HEK293 (cell line): Measurements from ENCODE around the gene LIG3.
A peak's percentile ranks its signal among the peaks of the same experiment; 100 is the strongest.

Experiments used
- CTCF ChIA-PET: fragments of 350-600 bp; formaldehyde crosslinking; extraction: SDS; loops from one replicate; lab custom pipeline; 2021; ENCODE audit warnings: antibody characterized with exemption; lab: Yijun Ruan, JAX
- POLR2A ChIA-PET: fragments of 300-600 bp; formaldehyde crosslinking; extraction: SDS; loops from one replicate; lab custom pipeline; 2020; ENCODE audit warnings: antibody characterized with exemption, inconsistent platforms; lab: Yijun Ruan, JAX
- H3K27ac ChIP-seq: fragments of 200-500 bp; sonication (Bioruptor generic); 2 replicates; pipeline ENCODE4 v1.5.1; 2014; ENCODE audit warnings: low read depth, low read length, control low read depth, inconsistent platforms; ENCODE audit errors: extremely low read depth
- H3K36me3 ChIP-seq, 2 experiments: fragments of 200-500 bp in 1 of 2; sonication (Bioruptor generic) in 1 of 2; 1 replicate in 1 of 2; 2 replicates in 1 of 2; pipeline ENCODE4 v1.5.1; 2014 to 2017; ENCODE audit warnings: inconsistent platforms in 2 of 2, low read length in 2 of 2; ENCODE audit not compliant: control insufficient read depth in 2 of 2, insufficient read depth in 1 of 2
- H3K4me1 ChIP-seq: fragments of 200-500 bp; sonication (Bioruptor generic); 2 replicates; pipeline ENCODE4 v1.5.1; 2014; ENCODE audit warnings: mild to moderate bottlenecking, low read length, inconsistent platforms; ENCODE audit not compliant: control insufficient read depth, insufficient read depth
- H3K4me3 ChIP-seq: 2 replicates; pipeline ENCODE4 v1.5.1; 2011; ENCODE audit warnings: low read depth, mild to moderate bottlenecking, control low read depth, low read length, moderate library complexity
- H3K9me3 ChIP-seq: fragments of 200-500 bp; sonication (Bioruptor generic); 2 replicates; pipeline ENCODE4 v1.5.1; 2014; ENCODE audit warnings: low read depth, low read length, inconsistent platforms; ENCODE audit not compliant: control insufficient read depth, insufficient read depth
- BCL11B ChIP-seq: fragments of 450-650 bp; formaldehyde crosslinking; IDR thresholded peaks from 2 replicates; pipeline ENCODE4 v1.5.1; 2016; ENCODE audit warnings: low read depth, missing biosample characterization, missing genetic modification characterization
- KLF16 ChIP-seq: fragments of 450-650 bp; formaldehyde crosslinking; IDR thresholded peaks from 2 replicates; pipeline ENCODE4 v1.5.1; 2017; ENCODE audit warnings: missing biosample characterization, missing genetic modification characterization
- MZF1 ChIP-seq: fragments of 450-650 bp; formaldehyde crosslinking; IDR thresholded peaks from 2 replicates; pipeline ENCODE4 v1.5.1; 2017; ENCODE audit warnings: missing biosample characterization, missing genetic modification characterization, borderline replicate concordance
- SCRT1 ChIP-seq: fragments of 450-650 bp; formaldehyde crosslinking; IDR thresholded peaks from 2 replicates; pipeline ENCODE4 v1.5.1; 2016; ENCODE audit warnings: missing biosample characterization, missing genetic modification characterization, borderline replicate concordance
- SP3 ChIP-seq: fragments of 450-650 bp; formaldehyde crosslinking; IDR thresholded peaks from 2 replicates; pipeline ENCODE4 v1.5.1; 2016; ENCODE audit warnings: missing biosample characterization, missing genetic modification characterization
- ZBTB6 ChIP-seq: fragments of 450-650 bp; formaldehyde crosslinking; IDR thresholded peaks from 2 replicates; pipeline ENCODE4 v1.5.1; 2017; ENCODE audit warnings: missing biosample characterization, missing genetic modification characterization
- ZNF121 ChIP-seq: fragments of 450-650 bp; formaldehyde crosslinking; IDR thresholded peaks from 2 replicates; pipeline ENCODE4 v1.5.1; 2016; ENCODE audit warnings: missing biosample characterization, missing genetic modification characterization
- ZNF18 ChIP-seq: fragments of 450-650 bp; formaldehyde crosslinking; IDR thresholded peaks from 2 replicates; pipeline ENCODE4 v1.5.1; 2016; ENCODE audit warnings: missing biosample characterization, missing genetic modification characterization
- ZNF221 ChIP-seq: fragments of 450-650 bp; formaldehyde crosslinking; IDR thresholded peaks from 2 replicates; pipeline ENCODE4 v1.5.1; 2017; ENCODE audit warnings: missing biosample characterization, missing genetic modification characterization, borderline replicate concordance
- ZNF274 ChIP-seq, 2 experiments: fragments of 200-500 bp in 1 of 2; fragments of 450-650 bp in 1 of 2; sonication (Bioruptor generic) in 1 of 2; formaldehyde crosslinking in 1 of 2; IDR thresholded peaks; 2 replicates each; pipeline versions ENCODE4 v1.5.1 to v1.6.1; 2014 to 2016; ENCODE audit warnings: borderline replicate concordance in 1 of 2, inconsistent platforms in 1 of 2, low read length in 1 of 2, missing biosample characterization in 1 of 2, missing genetic modification characterization in 1 of 2
- ZNF335 ChIP-seq: fragments of 450-650 bp; formaldehyde crosslinking; conservative IDR thresholded peaks from 2 replicates; pipeline ENCODE4 v1.5.1; 2016; ENCODE audit warnings: missing biosample characterization, missing genetic modification characterization
- ZNF423 ChIP-seq: fragments of 450-650 bp; formaldehyde crosslinking; IDR thresholded peaks from 2 replicates; pipeline ENCODE4 v1.5.1; 2016; ENCODE audit warnings: missing biosample characterization, missing genetic modification characterization
- ZNF473 ChIP-seq: fragments of 450-650 bp; formaldehyde crosslinking; IDR thresholded peaks from 2 replicates; pipeline ENCODE4 v1.5.1; 2017; ENCODE audit warnings: missing biosample characterization, missing genetic modification characterization
- ZNF48 ChIP-seq: fragments of 450-650 bp; formaldehyde crosslinking; IDR thresholded peaks from 2 replicates; pipeline ENCODE4 v1.5.1; 2016; ENCODE audit warnings: missing biosample characterization, missing genetic modification characterization
- ZNF501 ChIP-seq: fragments of 450-650 bp; formaldehyde crosslinking; IDR thresholded peaks from 2 replicates; pipeline ENCODE4 v1.5.1; 2016; ENCODE audit warnings: missing biosample characterization, missing genetic modification characterization
- ZNF510 ChIP-seq: fragments of 450-650 bp; formaldehyde crosslinking; IDR thresholded peaks from 2 replicates; pipeline ENCODE4 v1.5.1; 2018; ENCODE audit warnings: mild to moderate bottlenecking, missing genetic modification characterization, missing biosample characterization; ENCODE audit not compliant: insufficient replicate concordance
- ZNF585B ChIP-seq: fragments of 450-650 bp; formaldehyde crosslinking; IDR thresholded peaks from 2 replicates; pipeline ENCODE4 v1.5.1; 2016; ENCODE audit warnings: missing biosample characterization, missing genetic modification characterization
- ZNF747 ChIP-seq: fragments of 450-650 bp; formaldehyde crosslinking; IDR thresholded peaks from 2 replicates; pipeline ENCODE4 v1.5.1; 2016; ENCODE audit warnings: missing biosample characterization, missing genetic modification characterization
- ZXDB ChIP-seq: fragments of 450-650 bp; formaldehyde crosslinking; IDR thresholded peaks from 2 replicates; pipeline ENCODE4 v1.5.1; 2016; ENCODE audit warnings: missing biosample characterization, missing genetic modification characterization
- TF ChIP-seq, protein P1 (sequence below): fragments of 450-650 bp; formaldehyde crosslinking; IDR thresholded peaks from 2 replicates; pipeline ENCODE4 v1.5.1; 2016; ENCODE audit warnings: missing biosample characterization, missing genetic modification characterization
- TF ChIP-seq, protein P2 (sequence below): fragments of 450-650 bp; formaldehyde crosslinking; IDR thresholded peaks from 2 replicates; pipeline ENCODE4 v1.5.1; 2017; ENCODE audit warnings: missing biosample characterization, missing genetic modification characterization
- TF ChIP-seq, protein P3 (sequence below): fragments of 450-650 bp; formaldehyde crosslinking; IDR thresholded peaks from 2 replicates; pipeline ENCODE4; 2016; ENCODE audit warnings: missing biosample characterization, missing genetic modification characterization
- TF ChIP-seq, protein P4 (sequence below): fragments of 450-650 bp; formaldehyde crosslinking; IDR thresholded peaks from 2 replicates; pipeline ENCODE4 v1.5.1; 2016; ENCODE audit warnings: missing biosample characterization, missing genetic modification characterization

Gene LIG3

DNA sequence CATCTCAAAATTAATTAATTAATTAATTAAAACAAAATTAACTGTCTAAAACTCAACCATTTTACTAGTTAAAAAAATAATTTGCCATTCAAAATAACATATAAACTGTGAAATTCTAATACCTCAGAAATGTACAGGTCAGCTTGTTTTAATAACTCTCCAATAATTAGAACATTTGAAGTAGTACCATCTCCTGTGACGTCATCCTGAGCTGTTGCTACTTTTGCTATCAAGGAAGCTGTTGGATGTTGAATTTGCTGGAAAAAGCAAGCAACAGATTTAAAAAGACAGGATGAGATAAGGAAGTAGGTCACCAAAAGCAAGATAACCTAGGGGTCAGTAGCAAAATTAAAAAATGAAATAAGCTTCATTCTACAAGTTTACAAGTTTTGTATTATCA is 21.9 kb upstream of the LIG3 start:
- peaks cover 5 to 8% of the 10 kb centered on the region in 2 experiments; a peak in 2 of 3 replicates for H3K36me3 ChIP-seq
- no peak overlapping the region for H3K27ac ChIP-seq
- CTCF ChIA-PET, result no interaction called here
- H3K4me1 ChIP-seq, result peaks cover 8% of the 10 kb centered on the region; the same call in 1 of the 2 replicates
- no peak overlapping the region for H3K4me3 ChIP-seq
- POLR2A ChIA-PET, result no interaction called here
- no peaks in the 10 kb centered on the region for H3K9me3 ChIP-seq
- TF ChIP-seq, protein P1, sequence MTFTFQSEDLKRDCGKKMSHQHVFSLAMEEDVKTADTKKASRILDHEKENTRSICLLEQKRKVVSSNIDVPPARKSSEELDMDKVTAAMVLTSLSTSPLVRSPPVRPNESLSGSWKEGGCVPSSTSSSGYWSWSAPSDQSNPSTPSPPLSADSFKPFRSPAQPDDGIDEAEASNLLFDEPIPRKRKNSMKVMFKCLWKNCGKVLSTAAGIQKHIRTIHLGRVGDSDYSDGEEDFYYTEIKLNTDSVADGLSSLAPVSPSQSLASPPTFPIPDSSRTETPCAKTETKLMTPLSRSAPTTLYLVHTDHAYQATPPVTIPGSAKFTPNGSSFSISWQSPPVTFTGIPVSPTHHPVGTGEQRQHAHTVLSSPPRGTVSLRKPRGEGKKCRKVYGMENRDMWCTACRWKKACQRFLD, result no peak
- TF ChIP-seq ZNF747 (tag by site-specific recombination) (no peak), MZF1 (tag by site-specific recombination) (no peak), ZNF48 (tag by site-specific recombination) (no peak), ZNF18 (tag by site-specific recombination) (no peak), ZBTB6 (tag by site-specific recombination) (no peak), ZNF221 (tag by site-specific recombination) (no peak), SP3 (tag by site-specific recombination) (no peak), ZNF423 (tag by site-specific recombination) (no peak), BCL11B (no peak), ZNF121 (tag by site-specific recombination) (no peak), ZNF274 (IDR thresholded peaks at IDR 0.05; ENCODE audit: low read length) (no peak), ZNF274 (tag by site-specific recombination; IDR thresholded peaks at IDR 0.05; ENCODE audit: borderline replicate concordance) (no peak), ZNF585B (no peak)
- TF ChIP-seq, protein P2, sequence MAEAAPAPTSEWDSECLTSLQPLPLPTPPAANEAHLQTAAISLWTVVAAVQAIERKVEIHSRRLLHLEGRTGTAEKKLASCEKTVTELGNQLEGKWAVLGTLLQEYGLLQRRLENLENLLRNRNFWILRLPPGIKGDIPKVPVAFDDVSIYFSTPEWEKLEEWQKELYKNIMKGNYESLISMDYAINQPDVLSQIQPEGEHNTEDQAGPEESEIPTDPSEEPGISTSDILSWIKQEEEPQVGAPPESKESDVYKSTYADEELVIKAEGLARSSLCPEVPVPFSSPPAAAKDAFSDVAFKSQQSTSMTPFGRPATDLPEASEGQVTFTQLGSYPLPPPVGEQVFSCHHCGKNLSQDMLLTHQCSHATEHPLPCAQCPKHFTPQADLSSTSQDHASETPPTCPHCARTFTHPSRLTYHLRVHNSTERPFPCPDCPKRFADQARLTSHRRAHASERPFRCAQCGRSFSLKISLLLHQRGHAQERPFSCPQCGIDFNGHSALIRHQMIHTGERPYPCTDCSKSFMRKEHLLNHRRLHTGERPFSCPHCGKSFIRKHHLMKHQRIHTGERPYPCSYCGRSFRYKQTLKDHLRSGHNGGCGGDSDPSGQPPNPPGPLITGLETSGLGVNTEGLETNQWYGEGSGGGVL (tag by site-specific recombination), result no peak
- TF ChIP-seq, protein P3, sequence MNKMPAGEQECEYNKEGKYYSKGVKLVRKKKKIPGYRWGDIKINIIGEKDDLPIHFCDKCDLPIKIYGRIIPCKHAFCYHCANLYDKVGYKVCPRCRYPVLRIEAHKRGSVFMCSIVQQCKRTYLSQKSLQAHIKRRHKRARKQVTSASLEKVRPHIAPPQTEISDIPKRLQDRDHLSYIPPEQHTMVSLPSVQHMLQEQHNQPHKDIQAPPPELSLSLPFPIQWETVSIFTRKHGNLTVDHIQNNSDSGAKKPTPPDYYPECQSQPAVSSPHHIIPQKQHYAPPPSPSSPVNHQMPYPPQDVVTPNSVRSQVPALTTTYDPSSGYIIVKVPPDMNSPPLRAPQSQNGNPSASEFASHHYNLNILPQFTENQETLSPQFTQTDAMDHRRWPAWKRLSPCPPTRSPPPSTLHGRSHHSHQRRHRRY (tag by site-specific recombination), result no peak

GRCh38 chr17:34961093-34961911 is 19.0 kb upstream of the LIG3 start, which contains the start of the genes CCT6B and ZNF830:
Gene CCT6B, minus strand, starts transcription at chr17:34961460. Its CDS starts 67 bp downstream, at chr17:34961393.
Gene ZNF830, plus strand, starts transcription at chr17:34961540. Its CDS starts 27 bp downstream, at chr17:34961567.
- peaks cover 23 to 34% of the 10 kb centered on the region in 2 experiments for H3K36me3 ChIP-seq
- ChIA-PET POLR2A (interaction anchor here (0.7 to 1.4 kb wide), 5 partner anchors 13 to 618 kb away, joined by 3 to 6 read pairs (median 5); no protein-coding TSS in a partner anchor), CTCF (interaction anchor here (0.6 kb wide), 2 partner anchors 115 to 299 kb away, joined by 3 read pairs; no protein-coding TSS in a partner anchor)
- peaks cover 8% of the 10 kb centered on the region; the same call in 1 of the 2 replicates for H3K4me1 ChIP-seq
- H3K4me3 ChIP-seq, result peak within 1 kb of the TSS; percentile 84
- peak within 1 kb of the TSS; percentile 82 for H3K27ac ChIP-seq
- H3K9me3 ChIP-seq, result no peaks in the 10 kb centered on the region
- TF ChIP-seq ZNF510 (tag by site-specific recombination) (no peak), ZNF335 (tag by site-specific recombination) (peak; percentile 100), ZXDB (tag by site-specific recombination) (peak; percentile 58; the same call in 1 of the 2 replicates), ZNF501 (tag by site-specific recombination) (peak; percentile 68; the same call in 1 of the 2 replicates), SCRT1 (tag by site-specific recombination) (no peak), KLF16 (no peak), ZNF473 (no peak)
- TF ChIP-seq, protein P4, sequence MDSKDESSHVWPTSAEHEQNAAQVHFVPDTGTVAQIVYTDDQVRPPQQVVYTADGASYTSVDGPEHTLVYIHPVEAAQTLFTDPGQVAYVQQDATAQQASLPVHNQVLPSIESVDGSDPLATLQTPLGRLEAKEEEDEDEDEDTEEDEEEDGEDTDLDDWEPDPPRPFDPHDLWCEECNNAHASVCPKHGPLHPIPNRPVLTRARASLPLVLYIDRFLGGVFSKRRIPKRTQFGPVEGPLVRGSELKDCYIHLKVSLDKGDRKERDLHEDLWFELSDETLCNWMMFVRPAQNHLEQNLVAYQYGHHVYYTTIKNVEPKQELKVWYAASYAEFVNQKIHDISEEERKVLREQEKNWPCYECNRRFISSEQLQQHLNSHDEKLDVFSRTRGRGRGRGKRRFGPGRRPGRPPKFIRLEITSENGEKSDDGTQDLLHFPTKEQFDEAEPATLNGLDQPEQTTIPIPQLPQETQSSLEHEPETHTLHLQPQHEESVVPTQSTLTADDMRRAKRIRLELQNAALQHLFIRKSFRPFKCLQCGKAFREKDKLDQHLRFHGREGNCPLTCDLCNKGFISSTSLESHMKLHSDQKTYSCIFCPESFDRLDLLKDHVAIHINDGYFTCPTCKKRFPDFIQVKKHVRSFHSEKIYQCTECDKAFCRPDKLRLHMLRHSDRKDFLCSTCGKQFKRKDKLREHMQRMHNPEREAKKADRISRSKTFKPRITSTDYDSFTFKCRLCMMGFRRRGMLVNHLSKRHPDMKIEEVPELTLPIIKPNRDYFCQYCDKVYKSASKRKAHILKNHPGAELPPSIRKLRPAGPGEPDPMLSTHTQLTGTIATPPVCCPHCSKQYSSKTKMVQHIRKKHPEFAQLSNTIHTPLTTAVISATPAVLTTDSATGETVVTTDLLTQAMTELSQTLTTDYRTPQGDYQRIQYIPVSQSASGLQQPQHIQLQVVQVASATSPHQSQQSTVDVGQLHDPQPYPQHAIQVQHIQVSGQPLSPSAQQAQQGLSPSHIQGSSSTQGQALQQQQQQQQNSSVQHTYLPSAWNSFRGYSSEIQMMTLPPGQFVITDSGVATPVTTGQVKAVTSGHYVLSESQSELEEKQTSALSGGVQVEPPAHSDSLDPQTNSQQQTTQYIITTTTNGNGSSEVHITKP (tag by site-specific recombination), result 0 out of 2 replicates have a peak, but pooled peaks have one; percentile 12
